H1 (cell line): ENCODE data around the gene AAGAB. TPM values are rescaled to one million over a fixed set of nuclear protein-coding genes. Genes with fewer than 3 reads are reported as not detected.

ENCODE experiments used
- ASH2L ChIP-seq: fragments of 200-600, 300-600 bp; sonication (generic); IDR thresholded peaks from one replicate; pipeline ENCODE4 v1.7.1; 2017; ENCODE audit warnings: low read length
- JUND ChIP-seq: IDR thresholded peaks from 2 replicates; pipeline ENCODE4 v1.6.1; 2011; ENCODE audit warnings: mild to moderate bottlenecking, improper control_type of control experiment, low read length
- PHF8 ChIP-seq: fragments of 200-600 bp; sonication (generic); conservative IDR thresholded peaks from 2 replicates; pipeline ENCODE4 v1.7.1; 2012; ENCODE audit warnings: low read depth, mild to moderate bottlenecking, inconsistent platforms, low read length, moderate library complexity
- SP4 ChIP-seq: IDR thresholded peaks from 2 replicates; pipeline ENCODE4 v1.6.1; 2012; ENCODE audit warnings: low read length, inconsistent platforms
- TBP ChIP-seq: IDR thresholded peaks from 2 replicates; pipeline ENCODE4 v1.6.1; 2011; ENCODE audit warnings: low read depth, low read length, improper control_type of control experiment
- USF2 ChIP-seq: IDR thresholded peaks from 2 replicates; pipeline ENCODE4 v1.6.1; 2011; ENCODE audit warnings: low read length, improper control_type of control experiment
- polyA plus RNA-seq, 7 experiments: library from polyadenylated mRNA; depleted of rRNA in 3 of 7; stranded (reverse) in 5 of 7; unstranded in 2 of 7; fragments of >200 nt in 5 of 7; fragments of 200-250 nt in 2 of 7; gene quantifications; 1 replicate in 5 of 7; 2 replicates in 1 of 7; 4 replicates in 1 of 7; pipeline versions ENCODE4 v1.2.1 to v1.2.3, GENCODE V29; 2011 to 2013; ENCODE audit warnings: missing spikeins in 2 of 7, mixed read lengths in 2 of 7
- total RNA-seq: library from RNA; stranded (reverse); fragmentation: NEBNext Ultra II Directional; extraction: Animal tissue kit (Norgen Biotek cat#: 25700); gene quantifications from 2 replicates; pipeline ENCODE4 v1.2.1, GENCODE V29; 2021

The AAGAB gene
- total and polyA plus RNA-seq, 2 of the 8 experiments (the other 6 are each of a cell fraction or from before 2014, with no cell fraction given): 20.1 to 45.9 TPM

GRCh38 chr15:67215102-67215501 lies 39.4 kb downstream of the AAGAB start (continued):
- no peak for TF ChIP-seq ASH2L
- no peak for TF ChIP-seq TBP
- no peak for TF ChIP-seq USF2
- TF ChIP-seq PHF8: no peak
- no peak for TF ChIP-seq SP4
- TF ChIP-seq JUND: no peak
